Measurements from ENCODE around the gene TPSB2.

DNA sequence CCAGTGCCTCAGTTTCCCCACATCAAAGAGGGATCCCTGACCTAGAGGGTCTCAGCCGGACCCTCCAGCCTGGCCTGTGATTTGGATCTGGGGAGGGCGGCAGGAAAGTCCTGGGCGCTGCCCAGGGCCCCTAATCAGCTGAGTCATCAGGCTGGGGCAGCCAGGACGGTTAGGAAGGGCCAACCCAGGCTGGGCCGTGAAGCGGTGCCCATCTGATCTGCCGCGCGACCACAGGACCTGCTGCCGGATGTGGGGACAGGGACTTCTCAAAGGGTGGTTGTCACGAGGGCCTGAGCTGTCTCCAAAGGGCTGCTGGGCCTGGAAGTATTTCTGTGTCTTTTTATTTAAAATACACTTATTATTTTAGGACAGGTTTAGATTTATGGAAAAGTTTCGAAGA is 14.9 kb upstream of the TPSB2 start:
- TF ChIP-seq, protein P1, sequence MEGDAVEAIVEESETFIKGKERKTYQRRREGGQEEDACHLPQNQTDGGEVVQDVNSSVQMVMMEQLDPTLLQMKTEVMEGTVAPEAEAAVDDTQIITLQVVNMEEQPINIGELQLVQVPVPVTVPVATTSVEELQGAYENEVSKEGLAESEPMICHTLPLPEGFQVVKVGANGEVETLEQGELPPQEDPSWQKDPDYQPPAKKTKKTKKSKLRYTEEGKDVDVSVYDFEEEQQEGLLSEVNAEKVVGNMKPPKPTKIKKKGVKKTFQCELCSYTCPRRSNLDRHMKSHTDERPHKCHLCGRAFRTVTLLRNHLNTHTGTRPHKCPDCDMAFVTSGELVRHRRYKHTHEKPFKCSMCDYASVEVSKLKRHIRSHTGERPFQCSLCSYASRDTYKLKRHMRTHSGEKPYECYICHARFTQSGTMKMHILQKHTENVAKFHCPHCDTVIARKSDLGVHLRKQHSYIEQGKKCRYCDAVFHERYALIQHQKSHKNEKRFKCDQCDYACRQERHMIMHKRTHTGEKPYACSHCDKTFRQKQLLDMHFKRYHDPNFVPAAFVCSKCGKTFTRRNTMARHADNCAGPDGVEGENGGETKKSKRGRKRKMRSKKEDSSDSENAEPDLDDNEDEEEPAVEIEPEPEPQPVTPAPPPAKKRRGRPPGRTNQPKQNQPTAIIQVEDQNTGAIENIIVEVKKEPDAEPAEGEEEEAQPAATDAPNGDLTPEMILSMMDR (IDR thresholded peaks at IDR 0.05; ENCODE audit: low read depth, low read length, poor library complexity, severe bottlenecking) = no peak
- TF ChIP-seq EZH2phosphoT487 (IDR thresholded peaks at IDR 0.05; ENCODE audit: borderline replicate concordance, low read length) = no peak

Measured in DOHH2 (cell line).